Measurements from ENCODE around the gene CHD6.

DNA sequence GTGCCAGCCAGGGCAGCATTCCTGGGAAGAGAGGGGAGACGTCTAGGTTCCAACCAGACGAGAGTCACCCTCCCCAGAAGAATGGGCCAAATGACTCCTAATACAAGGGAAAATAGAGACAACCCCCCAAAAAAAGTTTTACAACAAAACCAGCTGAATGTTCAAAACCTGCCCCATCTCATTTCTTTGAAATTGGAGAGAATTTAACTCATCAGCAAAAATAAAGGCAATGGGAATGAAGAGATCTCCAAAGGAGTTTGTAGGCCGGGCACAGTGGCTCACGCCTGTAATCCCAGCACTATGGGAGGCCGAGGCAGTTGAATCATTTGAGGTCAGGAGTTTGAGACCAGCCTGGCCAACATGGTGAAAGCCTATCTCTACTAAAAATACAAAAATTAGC, 241.8 kb downstream of the CHD6 start:
- TF ChIP-seq, protein P1, sequence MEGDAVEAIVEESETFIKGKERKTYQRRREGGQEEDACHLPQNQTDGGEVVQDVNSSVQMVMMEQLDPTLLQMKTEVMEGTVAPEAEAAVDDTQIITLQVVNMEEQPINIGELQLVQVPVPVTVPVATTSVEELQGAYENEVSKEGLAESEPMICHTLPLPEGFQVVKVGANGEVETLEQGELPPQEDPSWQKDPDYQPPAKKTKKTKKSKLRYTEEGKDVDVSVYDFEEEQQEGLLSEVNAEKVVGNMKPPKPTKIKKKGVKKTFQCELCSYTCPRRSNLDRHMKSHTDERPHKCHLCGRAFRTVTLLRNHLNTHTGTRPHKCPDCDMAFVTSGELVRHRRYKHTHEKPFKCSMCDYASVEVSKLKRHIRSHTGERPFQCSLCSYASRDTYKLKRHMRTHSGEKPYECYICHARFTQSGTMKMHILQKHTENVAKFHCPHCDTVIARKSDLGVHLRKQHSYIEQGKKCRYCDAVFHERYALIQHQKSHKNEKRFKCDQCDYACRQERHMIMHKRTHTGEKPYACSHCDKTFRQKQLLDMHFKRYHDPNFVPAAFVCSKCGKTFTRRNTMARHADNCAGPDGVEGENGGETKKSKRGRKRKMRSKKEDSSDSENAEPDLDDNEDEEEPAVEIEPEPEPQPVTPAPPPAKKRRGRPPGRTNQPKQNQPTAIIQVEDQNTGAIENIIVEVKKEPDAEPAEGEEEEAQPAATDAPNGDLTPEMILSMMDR (IDR thresholded peaks at IDR 0.05): no peak
- TF ChIP-seq POLR2A (IDR thresholded peaks at IDR 0.05): no peak

All from adrenal gland (tissue), 5 donors.